Stimulated activated CD4-positive, alpha-beta T cell treated with anti-CD3 and anti-CD28 coated beads, TNF-alpha, amount 100 ng/mL, for 48 hours (primary cell): Measurements from ENCODE around the gene LRFN4.

Source experiments
- DNase-seq, 3 donors: peaks; one replicate each; pipeline ENCODE4 v3.0.0-alpha.2; 2020; ENCODE audit warnings: low read depth in 3 of 3

Gene LRFN4

DNA sequence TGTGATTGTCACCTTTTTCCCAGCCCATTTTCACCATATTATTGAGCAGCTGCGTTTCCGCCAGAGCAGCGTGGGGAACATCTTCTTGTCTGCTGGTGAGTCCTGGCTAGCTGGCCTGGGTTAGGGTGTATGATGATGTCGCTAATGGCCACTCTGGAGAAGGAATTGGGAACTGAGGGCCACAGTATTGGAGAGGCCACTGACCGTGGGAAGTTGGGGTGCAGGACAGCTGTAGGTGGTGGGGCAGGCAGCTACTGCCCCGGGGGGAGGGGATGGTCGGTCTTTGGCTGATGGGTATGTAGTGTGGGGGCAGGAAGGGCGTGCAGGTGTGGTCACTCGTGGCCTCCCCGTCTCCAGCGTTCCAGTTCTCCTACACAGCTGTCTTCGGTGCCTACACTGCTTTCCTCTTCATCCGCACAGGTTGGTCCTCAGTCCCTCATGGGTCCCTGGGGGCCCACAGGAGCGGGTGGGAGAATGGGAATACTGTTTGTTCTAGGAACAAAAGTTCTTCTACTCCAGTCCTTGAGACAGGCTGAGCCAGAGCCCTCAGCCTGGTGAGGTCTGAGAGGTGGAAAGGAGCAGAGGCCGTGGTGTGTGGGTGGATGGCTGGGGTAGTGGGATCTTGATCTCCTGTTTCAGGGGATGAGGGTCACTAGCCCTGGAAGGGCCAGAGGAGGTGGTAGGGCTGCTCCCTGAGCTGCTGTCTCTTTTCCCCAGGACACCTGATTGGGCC, 11.6 kb upstream of the LRFN4 start:
- no peak for DNase-seq

DNA sequence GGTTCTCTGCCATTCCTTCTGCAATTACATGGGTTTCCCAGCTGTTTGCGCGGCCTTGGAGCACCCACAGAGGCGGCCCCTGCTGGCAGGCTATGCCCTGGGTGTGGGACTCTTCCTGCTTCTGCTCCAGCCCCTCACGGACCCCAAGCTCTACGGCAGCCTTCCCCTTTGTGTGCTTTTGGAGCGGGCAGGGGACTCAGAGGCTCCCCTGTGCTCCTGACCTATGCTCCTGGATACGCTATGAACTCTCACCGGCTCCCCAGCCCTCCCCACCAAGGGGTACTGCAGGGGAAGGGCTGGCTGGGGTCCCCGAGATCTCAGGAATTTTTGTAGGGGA, 11.0 kb upstream of the LRFN4 start:
- DNase-seq, result no peak

DNA sequence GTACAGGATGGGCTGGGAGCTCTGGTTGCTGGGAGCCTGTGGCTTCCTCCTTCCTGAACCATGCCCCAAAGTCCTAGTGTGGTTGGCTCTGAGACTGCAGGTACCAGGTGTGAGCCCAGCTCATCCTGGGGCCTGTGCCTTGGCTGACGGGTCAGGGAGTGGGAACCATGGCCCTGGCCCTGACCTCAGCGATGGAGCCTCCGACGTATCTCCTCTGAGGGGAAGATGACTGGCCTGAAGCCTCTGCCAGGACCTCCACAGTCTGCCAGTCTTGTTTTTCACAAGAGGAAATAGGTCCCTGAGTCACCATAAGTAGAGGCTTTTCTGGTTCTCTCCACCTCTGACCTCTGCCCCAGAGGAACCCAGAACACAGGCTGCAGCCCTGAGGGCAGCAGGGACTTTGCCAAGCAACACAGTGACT, 10.2 kb upstream of the LRFN4 start:
- no peak for DNase-seq

DNA sequence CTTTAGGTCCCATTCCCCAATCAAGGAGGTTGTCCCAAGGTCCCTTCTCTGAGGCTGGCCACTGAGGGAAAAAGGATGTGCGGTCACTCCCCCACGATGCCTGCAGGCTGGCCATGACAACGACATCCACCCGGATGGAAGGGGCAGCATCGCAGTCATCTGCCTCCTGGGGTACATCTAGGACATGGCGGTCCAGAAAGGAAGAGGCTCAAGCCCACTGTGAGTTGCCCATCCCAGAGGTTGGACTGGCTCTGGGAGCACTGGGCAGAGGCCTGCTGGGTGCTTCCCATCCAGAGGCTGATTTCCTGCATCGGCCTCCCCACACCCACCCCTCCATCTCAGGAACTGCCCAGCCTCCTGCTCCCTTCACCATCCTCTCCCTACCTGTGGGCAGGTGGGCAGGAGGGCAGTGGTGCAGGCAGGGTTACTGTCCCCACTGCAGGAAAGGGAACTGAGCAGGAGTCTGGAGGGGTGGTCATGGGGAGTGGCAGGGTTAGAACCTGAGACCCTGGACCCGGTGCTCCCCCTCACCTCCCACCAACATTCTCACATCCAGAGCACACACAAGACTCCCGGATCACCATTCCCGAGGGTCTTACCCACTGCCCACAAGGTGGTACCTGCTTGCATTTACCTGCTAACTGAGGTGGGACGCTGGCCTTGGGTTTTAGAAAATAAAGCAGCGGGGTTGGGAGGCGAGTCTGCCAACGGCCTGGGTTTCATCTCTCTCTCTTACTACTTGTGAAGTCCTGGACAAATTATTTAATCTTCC, 9.2 kb upstream of the LRFN4 start:
- DNase-seq, result no peak

DNA sequence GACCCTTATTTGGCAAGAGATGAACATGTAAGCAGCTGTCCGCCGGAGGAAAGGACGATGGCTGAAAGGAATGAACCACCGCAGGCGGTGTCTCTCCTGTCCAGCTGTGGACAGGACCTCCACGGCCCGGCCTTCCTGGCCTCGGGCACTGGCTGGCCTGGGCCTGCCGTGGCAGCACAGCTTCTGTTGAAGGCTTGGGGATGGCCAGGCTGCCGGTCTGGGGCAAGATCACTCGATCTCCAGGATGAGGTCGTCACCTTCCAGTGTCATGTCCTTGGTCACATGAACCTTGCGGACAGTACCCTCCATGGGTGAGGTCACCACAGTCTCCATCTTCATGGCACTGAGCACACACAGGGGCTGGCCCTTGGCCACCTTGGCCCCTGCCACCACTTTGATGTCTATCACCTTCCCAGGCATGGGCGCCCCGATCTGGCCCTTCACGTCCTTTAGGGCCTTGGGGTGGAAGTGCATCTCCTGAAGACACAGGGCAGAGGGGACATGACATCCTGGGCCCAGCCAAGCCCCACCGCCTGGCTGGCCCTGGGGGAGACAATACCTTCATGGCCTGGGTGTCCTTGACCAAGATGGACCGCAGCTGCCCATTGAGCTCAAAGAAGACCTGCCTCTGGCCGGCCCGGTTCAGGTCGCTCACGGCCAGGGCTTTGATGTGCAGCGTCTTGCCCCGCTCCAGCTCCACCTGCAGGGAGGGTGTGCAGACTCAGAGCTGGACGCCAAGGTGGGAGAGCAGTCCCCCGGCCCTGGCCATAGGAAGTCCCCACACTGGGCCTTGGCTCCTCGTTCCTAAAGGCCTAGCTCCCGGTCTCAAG, 8.0 kb upstream of the LRFN4 start:
- DNase-seq, result no peak

DNA sequence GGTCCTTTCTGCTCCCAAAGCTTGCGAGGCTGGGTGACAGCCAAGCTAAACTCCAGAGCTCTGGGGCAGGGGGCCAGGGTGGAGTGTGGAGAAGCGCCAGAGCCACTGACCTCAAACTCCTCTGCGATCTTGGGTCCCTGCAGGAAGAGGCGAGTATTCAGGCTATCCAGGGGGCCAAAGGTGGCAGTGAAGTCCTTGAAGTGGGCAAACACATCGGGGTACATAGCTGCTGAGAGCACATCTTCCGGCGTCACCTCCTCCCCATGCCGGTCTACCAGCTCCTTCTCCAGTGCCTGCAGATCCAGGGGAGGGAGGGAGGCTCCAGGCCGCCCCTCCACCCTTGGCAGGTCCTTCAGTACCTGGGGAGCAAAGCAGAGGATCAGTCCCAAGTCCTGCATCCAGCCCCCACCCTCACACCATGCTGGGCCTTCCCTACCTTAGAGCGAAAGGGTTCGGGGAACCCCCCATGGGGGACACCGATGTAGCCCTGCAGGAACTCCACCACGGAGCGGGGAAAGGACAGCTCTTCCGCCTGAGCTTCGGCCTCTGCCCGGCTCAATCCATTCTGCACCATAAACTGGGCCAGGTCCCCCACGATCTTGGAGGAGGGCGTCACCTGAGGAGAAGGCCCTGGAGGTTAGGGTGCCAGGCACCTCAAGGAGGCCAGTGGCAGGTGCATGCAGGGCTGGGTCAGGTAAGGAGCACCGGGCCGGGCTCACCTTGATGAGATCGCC, 7.2 kb upstream of the LRFN4 start:
- DNase-seq, result no peak

DNA sequence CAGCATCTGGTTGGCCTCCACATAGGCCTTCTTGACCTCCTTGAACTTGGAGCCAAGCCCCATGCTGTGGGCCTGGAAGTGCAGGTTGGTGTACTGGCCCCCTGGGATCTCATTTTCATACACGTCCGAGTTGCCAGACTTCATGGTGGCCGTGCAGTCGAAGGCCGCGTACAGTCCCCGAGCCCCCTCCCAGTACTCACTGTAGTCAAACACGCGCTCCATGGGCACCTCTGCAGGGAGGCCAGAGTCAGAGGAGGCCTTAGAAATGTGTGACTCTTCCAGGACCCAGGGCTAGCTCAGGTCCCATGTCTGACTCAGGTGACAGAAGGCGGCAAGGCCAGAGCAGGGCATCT, 6.7 kb upstream of the LRFN4 start:
- no peak for DNase-seq

DNA sequence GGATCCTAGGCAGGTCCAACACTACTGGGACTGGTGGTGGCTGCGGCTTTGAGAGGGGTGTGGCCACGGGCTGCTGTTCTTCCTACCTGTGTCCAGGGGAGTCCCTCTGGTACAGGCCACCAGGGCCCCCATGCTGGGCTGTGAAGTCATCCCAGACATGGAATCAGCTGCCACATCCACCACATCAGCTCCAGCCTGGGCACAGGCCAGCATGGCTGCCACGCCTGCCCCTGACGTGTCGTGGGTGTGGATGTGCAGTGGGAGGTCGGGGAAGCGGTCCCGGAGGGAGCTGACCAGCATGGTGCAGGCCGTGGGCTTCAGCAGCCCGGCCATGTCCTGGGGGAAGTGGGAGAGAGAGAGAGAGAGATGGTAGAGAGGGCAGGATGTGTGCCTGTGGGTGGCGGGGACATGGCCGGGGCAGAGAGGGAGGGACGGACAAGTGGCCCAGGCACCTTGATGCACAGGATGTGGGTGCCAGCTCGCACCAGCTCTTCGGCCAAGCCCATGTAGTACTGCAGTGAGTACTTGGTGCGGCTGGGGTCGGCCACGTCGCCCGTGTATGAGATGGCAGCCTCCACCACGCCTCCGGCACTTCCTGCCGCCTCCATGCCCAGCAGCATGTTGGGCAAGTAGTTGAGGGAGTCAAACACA, 6.2 kb upstream of the LRFN4 start:
- DNase-seq, result no peak

DNA sequence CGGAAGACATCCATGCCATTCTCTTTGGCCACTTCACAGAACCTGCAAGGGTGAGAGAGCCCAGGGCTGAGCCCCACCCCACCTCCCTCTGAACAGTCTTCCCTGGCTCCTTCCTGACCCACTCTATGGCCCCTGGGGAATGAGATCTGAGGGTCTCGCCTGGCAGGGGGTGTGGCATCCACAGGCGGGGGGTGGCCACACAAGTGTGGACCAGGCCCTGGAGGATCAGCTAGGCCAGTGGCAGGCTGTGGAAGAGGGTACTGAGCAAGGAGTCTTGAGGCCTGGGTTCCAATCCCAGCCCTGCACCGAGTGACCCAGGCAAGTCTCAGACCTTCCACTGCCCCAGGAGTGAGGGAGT, 5.6 kb upstream of the LRFN4 start:
- DNase-seq, result no peak

DNA sequence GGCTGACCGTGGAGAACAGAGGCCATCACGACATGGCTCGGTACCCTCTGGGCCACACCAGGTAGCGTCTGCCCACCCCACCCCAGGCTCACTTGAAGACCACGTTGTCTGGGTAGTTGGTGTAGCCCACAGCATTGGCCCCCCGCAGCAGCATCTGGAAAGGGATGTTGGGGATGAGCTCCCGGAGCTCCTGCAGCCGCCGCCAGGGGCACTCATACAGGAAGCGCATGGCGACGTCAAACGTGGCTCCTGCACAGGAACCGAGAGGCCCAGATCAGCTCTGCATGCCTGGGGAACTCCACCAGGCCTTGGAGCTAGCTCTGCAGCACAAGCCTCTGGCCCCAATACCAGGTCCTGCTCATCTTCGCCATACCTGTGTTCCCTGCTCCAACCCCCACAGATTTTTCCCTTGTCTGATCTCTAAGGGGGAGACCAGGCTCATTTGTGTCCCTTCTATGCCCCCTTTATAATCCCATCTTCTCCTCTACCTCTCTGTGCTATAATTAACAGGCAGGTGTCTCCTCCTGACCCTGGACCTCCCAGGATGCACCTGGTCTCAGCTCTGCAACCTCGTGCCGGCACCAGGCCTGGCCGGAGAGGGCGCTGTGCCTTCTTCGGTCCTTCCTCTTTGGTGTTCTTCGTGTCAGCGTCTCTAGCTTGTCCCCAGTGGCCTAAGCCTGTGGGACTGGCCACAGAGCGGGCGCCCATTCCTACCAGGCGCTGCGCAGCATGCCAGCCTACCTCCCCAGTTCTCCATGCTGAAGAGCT, 5.0 kb upstream of the LRFN4 start:
- no peak for DNase-seq

DNA sequence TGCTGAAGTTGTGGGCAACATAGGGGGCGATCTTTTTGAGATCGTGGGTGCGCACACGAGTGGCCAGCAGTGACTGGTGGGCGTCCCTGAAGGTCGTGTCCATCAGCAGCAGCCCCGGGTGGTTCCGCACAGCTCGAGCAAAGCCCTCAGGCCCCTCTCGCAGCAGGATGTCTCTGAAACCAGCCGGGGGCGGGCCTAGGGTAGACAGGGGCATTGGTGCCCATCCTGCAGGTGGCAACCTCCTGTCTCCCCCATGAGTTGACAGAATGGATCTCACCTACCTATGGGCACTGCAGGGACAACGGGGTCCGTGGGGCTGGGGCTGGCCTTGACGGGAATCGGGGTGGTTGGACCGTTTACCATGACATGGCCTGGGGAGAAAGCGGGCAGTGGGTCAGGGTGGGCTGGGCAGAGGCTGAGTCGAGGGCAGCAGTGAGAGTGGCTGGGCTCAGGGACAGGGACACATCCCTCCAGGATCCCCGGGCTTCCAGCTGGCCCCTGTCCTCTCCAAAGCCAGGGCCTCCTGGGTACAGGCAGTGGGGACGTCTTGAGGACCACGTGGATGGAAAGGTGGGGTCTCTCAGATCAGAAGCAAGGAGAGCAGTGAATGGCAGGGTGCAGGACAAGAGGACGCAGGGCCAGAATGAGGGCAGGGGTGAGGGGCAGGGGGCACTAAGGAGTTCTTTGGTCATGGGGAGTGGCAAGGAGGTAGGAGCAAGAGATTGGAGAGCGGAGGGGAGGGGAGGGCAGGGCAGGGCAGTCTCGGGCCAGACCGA, 4.2 kb upstream of the LRFN4 start:
- DNase-seq, result no peak

DNA sequence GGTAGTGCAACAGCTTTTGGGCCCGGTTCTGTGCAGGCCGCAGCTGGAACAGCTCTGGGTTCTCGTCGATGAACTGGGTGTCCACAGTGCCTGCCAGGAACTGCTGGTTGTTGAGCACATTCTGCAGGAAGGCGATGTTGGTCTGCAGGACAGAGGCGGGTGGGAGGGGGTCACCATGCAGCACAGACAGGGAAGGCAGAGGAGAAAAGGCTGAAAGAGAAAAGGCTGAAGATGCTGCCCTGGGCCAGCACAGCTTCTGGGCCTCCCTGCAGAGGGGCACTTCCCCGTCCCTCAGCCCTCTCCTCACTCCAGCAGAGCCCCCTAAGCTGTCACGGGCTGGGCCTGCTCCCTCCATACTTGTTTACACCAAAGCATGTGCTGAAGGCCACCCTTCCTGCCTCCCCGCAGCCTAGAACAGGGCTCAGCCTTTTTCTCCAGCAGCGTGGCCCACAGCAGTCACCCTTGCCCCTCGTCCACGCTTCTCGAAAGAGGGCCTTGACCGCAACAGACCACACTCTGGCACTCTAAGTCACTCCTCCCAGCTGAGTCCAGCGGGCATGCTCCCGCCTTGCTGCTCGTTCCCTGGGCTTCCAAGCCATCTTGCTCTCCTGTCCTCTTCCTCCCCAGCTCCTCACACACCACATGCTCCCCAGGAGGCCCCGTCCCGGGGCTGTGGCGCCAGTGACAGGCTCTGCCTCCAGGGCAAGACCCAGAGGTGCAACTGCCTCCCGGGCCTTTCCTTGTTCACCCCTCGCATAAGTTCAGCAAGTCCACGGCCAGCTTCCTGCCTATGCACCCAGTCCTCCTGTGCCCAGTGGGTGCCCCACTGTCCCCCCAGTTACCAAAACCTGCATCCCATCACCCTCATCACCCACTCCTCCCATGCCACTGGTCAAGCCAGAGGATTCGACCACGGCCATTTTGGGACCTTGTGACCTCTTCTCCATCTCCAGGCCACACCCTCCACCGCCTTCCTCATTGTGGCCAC, 3.3 kb upstream of the LRFN4 start:
- no peak for DNase-seq

DNA sequence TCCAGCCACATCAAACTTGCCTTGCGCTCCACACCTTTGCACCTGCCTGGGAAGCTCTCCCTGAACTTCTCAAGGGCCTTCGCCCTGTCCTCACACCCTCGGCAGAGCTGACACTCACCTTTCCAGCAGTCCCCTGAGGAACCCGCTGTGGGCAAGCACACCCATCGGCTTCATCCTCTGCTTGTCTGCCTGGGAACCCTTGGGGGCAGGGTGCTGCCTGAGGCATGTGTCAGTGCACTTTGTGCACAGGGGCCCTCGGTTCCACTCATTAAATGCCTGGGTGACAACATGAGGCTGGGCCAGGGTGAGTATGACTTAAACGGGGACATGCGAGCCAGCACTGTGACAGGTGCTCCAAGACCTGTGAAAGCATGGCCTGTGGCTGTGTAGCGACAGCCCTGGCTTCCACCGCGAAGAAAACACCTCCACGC, 2.6 kb upstream of the LRFN4 start:
- no peak for DNase-seq

DNA sequence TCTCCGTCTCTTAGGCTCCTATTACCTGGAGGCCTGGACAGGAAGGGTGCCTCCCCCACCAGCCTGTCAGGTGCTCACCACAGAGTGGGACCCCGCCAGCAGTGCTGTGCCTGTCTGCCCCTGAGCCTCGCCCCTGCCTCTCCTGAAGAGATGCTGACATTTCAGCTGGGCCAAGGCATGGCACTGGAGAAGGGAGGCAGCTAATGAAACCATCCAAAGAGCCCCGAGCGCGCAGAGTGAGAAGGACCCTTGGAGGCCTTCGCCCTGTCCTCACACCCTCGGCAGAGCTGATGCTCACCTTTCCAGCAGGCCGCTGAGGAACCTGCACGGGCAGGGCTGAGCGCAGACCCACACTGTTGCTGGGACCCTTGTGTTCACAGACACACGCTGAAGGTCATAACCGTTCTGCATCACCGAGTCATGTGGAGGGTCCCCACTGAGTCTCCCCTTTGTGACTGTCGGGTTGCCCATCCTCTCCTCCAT, 2.1 kb upstream of the LRFN4 start:
- DNase-seq, result no peak

DNA sequence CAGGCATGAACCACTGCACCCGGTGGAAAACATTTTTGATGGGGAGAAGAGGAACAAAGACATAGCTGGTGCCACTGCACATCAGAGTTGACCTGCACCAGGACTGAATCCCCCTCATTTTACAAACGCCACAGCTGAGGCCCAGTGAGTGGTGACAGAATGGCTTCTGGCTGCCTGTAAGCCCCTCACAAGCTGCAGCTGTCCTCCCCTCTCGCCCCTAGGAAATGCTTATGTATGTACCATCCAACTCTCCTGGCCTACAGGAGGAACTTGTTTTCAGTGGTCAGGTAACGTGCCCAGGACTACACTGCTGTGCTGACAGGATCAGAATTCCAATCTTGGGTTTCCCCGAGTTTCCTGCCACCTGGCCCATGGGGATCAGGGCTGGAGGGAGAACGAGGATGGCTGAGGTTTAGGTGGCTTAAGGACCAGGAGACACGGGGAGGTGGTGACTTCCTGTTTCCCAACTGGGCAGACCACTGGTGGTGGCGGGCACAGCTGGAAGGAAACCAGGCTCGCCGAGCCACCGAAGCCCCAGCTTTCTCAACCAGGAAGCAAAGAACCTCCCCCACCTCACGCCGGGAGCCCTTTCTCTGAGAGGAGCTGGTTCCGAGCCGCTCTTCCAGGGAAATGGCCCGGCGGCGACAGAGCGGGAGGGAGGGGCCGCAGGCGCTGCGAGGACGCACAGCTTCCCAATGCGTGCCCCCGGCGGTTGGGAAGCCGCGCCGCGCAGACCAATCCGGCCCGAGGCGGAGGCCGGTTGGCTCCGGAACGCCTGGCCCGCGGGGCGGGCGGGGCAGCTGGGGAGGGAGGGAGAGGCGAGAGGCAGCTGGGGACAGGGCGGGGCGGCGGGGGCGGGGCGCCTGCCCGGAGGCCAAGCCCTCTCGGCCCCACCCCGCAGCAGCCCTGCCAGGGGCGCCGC, 1.0 kb upstream of the LRFN4 start:
- peak; percentile 76 to 82 (median 77) for DNase-seq

DNA sequence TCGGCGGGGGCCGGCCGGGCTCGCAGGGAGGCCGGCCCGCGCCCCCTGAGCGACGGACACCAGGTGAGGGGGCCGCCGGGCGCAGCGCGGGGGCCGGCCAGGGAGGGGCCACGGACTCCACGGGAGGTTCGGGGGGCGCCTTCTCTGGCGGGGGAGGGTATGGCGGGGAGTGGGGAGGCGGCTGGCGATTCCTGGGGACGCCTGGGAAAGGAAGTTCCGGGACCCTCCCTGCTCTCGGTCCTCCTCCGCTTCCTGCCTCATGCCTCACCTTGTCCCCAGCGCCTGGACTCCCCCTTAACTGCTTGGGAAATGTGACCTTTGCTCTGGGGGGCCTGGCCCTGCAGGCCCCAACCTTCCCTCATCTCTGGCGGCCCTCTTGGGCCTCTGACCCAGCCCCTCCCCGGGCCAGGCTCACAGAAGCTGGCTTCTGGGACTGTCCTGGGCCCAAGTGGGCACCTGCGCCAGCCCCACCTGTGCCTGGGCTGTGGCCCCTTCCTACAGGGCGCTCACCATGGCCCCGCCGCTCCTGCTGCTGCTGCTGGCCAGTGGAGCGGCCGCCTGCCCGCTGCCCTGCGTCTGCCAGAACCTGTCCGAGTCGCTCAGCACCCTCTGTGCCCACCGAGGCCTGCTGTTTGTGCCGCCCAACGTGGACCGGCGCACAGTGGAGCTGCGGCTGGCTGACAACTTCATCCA, 516 bp downstream of the LRFN4 start:
- DNase-seq, result no peak

DNA sequence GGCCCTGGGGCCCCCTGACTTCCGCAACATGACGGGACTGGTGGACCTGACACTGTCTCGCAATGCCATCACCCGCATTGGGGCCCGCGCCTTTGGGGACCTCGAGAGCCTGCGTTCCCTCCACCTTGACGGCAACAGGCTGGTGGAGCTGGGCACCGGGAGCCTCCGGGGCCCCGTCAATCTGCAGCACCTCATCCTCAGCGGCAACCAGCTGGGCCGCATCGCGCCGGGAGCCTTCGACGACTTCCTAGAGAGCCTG, 992 bp downstream of the LRFN4 start:
- no peak for DNase-seq
